Loucy (cell line): Measurements from ENCODE around the gene CD3G.

Source experiments
- EZH2phosphoT487 ChIP-seq: fragments of 200-600 bp; IDR thresholded peaks from 2 replicates; pipeline ENCODE4 v1.6.1; 2018; ENCODE audit warnings: antibody characterized with exemption, mild to moderate bottlenecking, moderate library complexity, borderline replicate concordance
- TF ChIP-seq, protein P1 (sequence below): fragments of 200-600 bp; sonication (generic); conservative IDR thresholded peaks from 2 replicates; pipeline ENCODE4 v1.5.1; 2014; ENCODE audit warnings: mild to moderate bottlenecking, antibody characterized with exemption, low read length

DNA sequence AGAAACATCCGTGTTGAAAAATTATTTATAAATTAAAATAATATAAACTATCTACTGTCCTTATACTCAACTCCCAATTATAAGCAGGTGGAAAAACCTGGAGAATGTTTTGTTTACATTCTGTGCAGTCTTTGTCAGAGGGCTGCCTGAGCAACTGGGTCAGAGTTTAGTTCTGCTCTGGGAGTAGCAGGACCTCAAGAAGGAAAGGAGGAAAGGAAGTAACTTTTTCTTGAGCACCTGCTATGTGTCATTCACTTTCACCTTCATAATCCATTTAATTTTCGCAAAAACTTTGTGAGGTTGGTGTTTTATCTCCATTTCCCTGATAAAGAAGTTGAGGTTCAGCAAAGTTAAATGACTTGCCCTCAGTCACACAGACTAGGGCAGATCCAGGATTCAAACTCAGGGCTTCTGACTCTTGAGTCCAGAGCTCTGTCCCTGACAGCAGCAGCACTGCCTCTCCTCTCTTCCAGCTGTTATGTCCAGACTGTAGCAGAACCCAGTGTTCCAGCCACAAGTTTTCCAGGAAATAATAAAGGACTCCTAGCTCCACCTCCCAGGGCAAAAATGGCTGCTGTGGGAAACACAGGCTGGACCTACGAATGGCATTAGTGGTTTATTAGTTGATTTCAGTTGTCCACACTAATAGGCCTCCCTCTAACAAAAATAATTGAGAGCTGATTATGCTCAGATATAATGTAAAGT is 33.2 kb upstream of the CD3G start:
- no peak for TF ChIP-seq EZH2phosphoT487
- TF ChIP-seq, protein P1, sequence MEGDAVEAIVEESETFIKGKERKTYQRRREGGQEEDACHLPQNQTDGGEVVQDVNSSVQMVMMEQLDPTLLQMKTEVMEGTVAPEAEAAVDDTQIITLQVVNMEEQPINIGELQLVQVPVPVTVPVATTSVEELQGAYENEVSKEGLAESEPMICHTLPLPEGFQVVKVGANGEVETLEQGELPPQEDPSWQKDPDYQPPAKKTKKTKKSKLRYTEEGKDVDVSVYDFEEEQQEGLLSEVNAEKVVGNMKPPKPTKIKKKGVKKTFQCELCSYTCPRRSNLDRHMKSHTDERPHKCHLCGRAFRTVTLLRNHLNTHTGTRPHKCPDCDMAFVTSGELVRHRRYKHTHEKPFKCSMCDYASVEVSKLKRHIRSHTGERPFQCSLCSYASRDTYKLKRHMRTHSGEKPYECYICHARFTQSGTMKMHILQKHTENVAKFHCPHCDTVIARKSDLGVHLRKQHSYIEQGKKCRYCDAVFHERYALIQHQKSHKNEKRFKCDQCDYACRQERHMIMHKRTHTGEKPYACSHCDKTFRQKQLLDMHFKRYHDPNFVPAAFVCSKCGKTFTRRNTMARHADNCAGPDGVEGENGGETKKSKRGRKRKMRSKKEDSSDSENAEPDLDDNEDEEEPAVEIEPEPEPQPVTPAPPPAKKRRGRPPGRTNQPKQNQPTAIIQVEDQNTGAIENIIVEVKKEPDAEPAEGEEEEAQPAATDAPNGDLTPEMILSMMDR, result no peak
